HG02840 (cell line): Measurements from ENCODE around the gene OR10H1.
"Not testable (repeated sequence)": the region's sequence is repeated elsewhere in the genome, so short reads cannot be mapped to it uniquely, and the experiment has no call there.

Experiments
- ATAC-seq: cut with Tn5 transposase; IDR thresholded peaks from one replicate; pipeline ENCODE4 v1.9.1; 2021; ENCODE audit warnings: mild to moderate bottlenecking, moderate library complexity, moderate number of reproducible peaks; ENCODE audit not compliant: unreplicated experiment, low FRiP score

The OR10H1 gene

GRCh38 chr19:15829306-15829698, 13.8 kb upstream of the OR10H1 start:
- no peak for ATAC-seq

GRCh38 chr19:15828611-15829305, 13.3 kb upstream of the OR10H1 start:
- ATAC-seq, result not testable (repeated sequence)

- ATAC-seq, result no peak
These were observed 12.7 kb upstream of the OR10H1 start for GRCh38 chr19:15828121-15828610.

GRCh38 chr19:15825753-15826152, 10.3 kb upstream of the OR10H1 start:
- no peak for ATAC-seq

GRCh38 chr19:15820646-15821045, 5.2 kb upstream of the OR10H1 start:
- no peak for ATAC-seq

- no peak for ATAC-seq
These were observed 1.5 kb downstream of the OR10H1 start for GRCh38 chr19:15813916-15814315.

GRCh38 chr19:15812060-15812722, 3.3 kb downstream of the OR10H1 start:
- no peak for ATAC-seq

- no peak for ATAC-seq
These were observed 4.0 kb downstream of the OR10H1 start for GRCh38 chr19:15811476-15811875.

- no peak for ATAC-seq
These were observed 5.1 kb downstream of the OR10H1 start for GRCh38 chr19:15810335-15810734.

GRCh38 chr19:15794279-15794678, 21.2 kb downstream of the OR10H1 start:
- ATAC-seq, result not testable (repeated sequence)

- no peak for ATAC-seq
These were observed 25.4 kb downstream of the OR10H1 start for GRCh38 chr19:15790096-15790495.

GRCh38 chr19:15788594-15789270, 26.7 kb downstream of the OR10H1 start:
- no peak for ATAC-seq

- no peak for ATAC-seq
These were observed 27.8 kb downstream of the OR10H1 start, which contains the start of gene OR10H5 for GRCh38 chr19:15787611-15788155. Gene OR10H5, plus strand, starts transcription at chr19:15787661. Its CDS starts 6,388 bp downstream, at chr19:15794049.

GRCh38 chr19:15782896-15783295, 32.6 kb downstream of the OR10H1 start:
- not testable (repeated sequence) for ATAC-seq

- ATAC-seq, result no peak
These were observed 33.3 kb downstream of the OR10H1 start for GRCh38 chr19:15782211-15782610.

GRCh38 chr19:15781661-15782060, 33.8 kb downstream of the OR10H1 start:
- no peak for ATAC-seq

GRCh38 chr19:15780610-15781418, 34.6 kb downstream of the OR10H1 start:
- ATAC-seq, result no peak

GRCh38 chr19:15779756-15780476, 35.5 kb downstream of the OR10H1 start:
- ATAC-seq, result no peak
